OCI-LY1 (cell line): ENCODE data around the gene GASK1A.

Experiments
- EZH2 ChIP-seq: fragments of 200-600 bp; sonication (generic), shearing (Covaris generic); IDR thresholded peaks from 2 replicates; pipeline ENCODE4 v1.8.0; 2017; ENCODE audit warnings: borderline replicate concordance, mixed run types, mild to moderate bottlenecking, antibody characterized with exemption, low read length, moderate library complexity, mixed read lengths
- TF ChIP-seq, protein P1 (sequence below): fragments of 200-600 bp; sonication (generic), shearing (Covaris generic); IDR thresholded peaks from 2 replicates; pipeline ENCODE4 v1.5.1; 2017; ENCODE audit warnings: mild to moderate bottlenecking, antibody characterized with exemption, low read length, moderate library complexity, mixed read lengths

DNA sequence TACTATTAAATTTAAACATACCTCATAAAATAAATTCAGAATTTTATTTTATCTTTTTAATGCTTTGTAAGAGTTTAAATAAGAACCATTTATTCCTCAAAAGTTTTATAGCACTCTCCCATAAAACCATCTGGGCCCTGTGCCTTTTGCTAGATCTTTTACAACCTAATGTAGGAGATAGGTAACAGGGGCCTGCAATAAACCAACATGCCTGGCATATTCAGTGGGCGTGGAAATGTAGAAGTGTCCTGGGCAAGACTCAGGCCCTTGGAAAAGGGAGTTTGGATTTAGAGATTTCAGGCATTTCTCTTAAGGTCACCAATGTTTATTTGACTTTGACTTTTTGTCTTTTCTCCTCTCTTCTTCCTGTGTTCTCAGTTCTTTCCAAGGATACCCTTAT, 80.3 kb downstream of the GASK1A start:
- TF ChIP-seq, protein P1, sequence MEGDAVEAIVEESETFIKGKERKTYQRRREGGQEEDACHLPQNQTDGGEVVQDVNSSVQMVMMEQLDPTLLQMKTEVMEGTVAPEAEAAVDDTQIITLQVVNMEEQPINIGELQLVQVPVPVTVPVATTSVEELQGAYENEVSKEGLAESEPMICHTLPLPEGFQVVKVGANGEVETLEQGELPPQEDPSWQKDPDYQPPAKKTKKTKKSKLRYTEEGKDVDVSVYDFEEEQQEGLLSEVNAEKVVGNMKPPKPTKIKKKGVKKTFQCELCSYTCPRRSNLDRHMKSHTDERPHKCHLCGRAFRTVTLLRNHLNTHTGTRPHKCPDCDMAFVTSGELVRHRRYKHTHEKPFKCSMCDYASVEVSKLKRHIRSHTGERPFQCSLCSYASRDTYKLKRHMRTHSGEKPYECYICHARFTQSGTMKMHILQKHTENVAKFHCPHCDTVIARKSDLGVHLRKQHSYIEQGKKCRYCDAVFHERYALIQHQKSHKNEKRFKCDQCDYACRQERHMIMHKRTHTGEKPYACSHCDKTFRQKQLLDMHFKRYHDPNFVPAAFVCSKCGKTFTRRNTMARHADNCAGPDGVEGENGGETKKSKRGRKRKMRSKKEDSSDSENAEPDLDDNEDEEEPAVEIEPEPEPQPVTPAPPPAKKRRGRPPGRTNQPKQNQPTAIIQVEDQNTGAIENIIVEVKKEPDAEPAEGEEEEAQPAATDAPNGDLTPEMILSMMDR = no peak
- TF ChIP-seq EZH2 = no peak
